Urothelium cell line (cell line): ENCODE data around the gene TSPO.
"Not testable (repeated sequence)": the region's sequence is repeated elsewhere in the genome, so short reads cannot be mapped to it uniquely, and the experiment has no call there.

Source experiments
- DNase-seq: peaks from one replicate; pipeline ENCODE4 v3.0.0; 2011; ENCODE audit warnings: low spot score, mixed read lengths
- FAIRE-seq: peaks from 2 replicates; lab custom pipeline; 2011; peaks lifted over from hg19 to GRCh38; lab: Jason Lieb, UNC

The TSPO gene

DNA sequence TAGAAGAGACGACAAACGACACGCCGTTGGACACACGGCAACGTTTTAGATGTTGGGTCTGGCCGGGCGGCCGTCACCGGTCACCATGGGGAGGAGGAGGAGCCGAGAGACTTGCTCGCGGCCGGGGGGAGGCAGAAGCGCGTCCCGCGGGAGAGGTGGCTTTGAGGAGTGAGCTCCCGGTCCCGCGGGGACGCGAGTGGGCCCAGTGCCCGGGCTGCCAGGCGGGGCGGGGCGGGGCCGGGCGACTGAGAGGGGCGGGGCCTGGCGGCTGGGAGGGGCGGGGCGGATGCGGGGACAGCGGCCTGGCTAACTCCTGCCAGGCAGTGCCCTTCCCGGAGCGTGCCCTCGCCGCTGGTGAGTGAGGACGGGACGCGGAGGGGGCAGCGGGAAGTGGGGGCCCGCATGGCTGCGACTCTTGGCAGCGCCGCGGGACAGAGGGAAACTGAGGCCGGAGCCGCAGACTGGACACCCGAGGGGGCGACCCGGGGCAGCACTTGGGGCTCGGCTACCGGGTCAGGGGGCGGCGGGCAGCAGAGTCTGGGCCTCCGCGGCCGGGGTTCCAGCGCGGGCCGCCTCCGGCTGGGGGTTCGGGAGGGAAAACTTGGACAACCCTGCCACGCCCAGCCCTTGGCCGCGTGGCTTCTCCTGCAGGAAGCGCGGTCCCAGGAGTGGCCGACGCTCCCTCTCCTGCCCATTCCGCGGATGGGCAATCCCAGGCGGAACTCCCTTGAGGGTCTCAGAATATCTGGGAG is at the start of gene TSPO:
Gene TSPO (plus strand): TSS at position 309 of the 752 bp plus-strand sequence. CDS start 7,680 bp downstream, outside the sequence.
- FAIRE-seq: peak; percentile 71
- peak; percentile 91 for DNase-seq

DNA sequence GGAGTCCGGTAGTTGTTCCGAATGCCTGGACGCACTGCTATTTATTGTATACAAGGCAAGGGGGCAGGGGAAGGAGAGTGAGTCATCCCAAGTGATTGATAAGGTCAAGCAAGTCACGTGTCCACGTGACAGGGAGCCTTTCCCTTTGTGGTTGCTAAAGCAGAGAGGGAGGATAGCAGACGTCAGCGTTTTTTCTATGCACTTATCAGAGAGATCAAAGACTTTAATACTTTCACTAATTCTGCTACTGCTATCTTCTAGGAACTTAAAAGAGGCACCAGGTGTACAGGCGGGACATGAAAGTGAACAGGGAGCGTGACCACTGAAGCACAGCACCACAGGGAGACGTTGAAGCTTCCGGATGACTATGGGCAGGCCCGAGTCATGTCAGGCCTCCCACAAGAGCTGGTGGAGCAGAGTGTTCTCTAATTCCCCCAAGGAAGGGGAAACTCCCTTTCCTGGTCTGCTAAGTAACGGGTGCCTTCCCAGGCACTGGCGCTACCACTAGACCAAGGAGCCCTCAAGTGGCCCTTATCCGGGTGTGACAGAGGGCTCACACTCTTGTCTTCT is 47.2 kb upstream of the TSPO start:
- peak; percentile 71 for FAIRE-seq
- not testable (repeated sequence) for DNase-seq

- DNase-seq, FAIRE-seq: not testable (repeated sequence)
These were observed 46.4 kb upstream of the TSPO start for GRCh38 chr22:43104950-43105349.

- no peak for FAIRE-seq
- DNase-seq: no peak
These were observed 45.1 kb upstream of the TSPO start for GRCh38 chr22:43106302-43106701.

- no peak for DNase-seq
- no peak for FAIRE-seq
These were observed 41.8 kb upstream of the TSPO start for GRCh38 chr22:43109511-43109910.

GRCh38 chr22:43109921-43110443 is 41.4 kb upstream of the TSPO start:
- no peak for FAIRE-seq
- no peak for DNase-seq

- FAIRE-seq (no peak), DNase-seq (peak; percentile 71)
These were observed 40.9 kb upstream of the TSPO start, which contains the start of gene BIK for GRCh38 chr22:43110444-43110926. Gene BIK (plus strand): TSS chr22:43110750. CDS start chr22:43124023, 13,273 bp downstream.

DNA sequence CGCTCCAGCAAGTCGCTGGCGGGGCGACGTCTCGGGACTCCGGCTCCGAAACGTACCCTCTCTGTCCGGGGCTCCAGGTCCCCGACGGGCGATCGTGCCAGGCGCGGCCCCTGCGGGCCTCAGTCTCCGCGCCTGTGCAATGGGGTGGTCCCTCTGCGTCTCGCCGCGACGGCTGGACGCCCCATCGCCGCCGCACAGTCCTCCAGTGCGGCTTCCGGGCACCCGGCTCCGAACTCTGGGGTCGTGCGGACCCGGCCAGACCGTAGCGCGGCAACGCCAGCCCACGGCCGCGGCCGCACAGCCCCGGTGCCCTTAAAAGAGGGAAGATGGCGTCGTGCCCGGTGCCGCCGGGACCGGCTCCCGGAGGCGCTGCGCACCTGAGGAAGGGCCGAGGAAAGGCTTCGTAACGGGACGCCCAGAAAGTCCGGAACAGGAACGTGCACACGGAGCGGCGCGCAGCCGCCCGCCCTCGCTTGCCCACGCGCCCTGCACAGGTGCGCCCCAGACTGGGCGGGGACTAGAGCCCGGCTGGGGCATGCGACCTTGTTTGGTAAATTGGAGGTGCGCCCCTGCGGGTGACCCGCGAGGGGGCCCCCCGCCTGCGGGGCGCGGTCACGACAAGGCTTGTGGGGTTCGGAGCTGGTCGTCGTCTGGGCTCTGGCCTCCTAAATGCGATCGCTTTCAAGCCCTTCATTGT is 40.3 kb upstream of the TSPO start:
- DNase-seq: no peak
- FAIRE-seq: no peak

GRCh38 chr22:43113526-43114251 is 37.7 kb upstream of the TSPO start:
- FAIRE-seq (no peak), DNase-seq (no peak)

GRCh38 chr22:43114958-43115357 is 36.4 kb upstream of the TSPO start:
- no peak for DNase-seq
- FAIRE-seq: no peak

DNA sequence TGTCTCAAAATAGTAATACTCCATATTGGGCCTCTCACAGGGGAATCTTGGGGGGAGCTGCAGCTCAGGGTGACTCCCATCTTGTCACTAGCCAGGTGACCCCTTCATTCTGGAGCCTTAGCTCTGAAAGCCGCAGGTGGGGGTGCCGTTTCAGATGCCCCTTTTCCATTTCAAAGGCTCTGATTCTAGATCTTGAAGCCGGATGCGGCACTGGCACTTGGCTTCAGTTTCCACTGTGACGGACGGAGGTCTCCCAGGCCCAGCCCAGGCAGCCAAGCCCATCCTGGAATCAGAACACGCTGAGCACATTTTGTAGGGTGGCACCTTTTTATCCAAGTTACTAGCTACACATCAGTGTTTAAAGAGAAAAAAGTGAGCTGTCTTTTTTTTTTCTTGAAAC is 34.4 kb upstream of the TSPO start:
- DNase-seq (no peak), FAIRE-seq (no peak)

GRCh38 chr22:43118024-43118849 is 33.1 kb upstream of the TSPO start:
- DNase-seq: no peak
- FAIRE-seq: no peak

- FAIRE-seq (no peak), DNase-seq (no peak)
These were observed 32.4 kb upstream of the TSPO start for GRCh38 chr22:43118953-43119458.

GRCh38 chr22:43126501-43127165 is 24.7 kb upstream of the TSPO start:
- DNase-seq (peak; percentile 97), FAIRE-seq (peak; percentile 85)

DNA sequence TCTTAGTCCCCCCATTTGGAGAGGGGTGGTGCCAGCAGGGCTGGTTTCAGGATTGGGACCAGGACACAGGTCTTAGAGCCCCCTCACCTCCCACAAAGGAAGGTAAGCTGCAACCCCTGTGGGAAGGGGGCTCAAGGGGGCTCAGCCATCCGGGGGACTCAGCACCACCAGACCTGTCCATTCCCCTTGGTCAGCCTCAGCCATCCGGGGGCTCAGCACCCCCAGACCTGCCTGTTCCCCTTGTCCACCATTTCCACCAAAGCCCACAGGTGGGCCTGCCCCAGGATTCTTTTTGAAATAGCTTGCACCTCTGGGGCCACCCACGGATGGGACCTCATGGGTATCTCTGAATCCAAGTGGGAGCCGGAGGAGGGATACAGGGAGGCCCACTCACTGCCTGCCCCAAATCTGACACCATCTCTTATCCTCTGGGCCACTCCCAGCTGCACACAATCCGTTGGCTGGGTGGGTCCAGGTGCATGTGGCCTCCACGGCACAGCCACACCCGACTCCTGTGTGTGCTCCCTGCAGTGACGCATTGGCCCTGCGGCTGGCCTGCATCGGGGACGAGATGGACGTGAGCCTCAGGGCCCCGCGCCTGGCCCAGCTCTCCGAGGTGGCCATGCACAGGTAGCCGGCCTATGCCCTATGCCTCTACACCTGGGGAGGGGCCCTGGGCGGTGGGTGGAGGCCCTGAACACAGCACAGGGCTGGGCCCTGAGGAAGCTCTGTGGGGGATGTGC is 24.0 kb upstream of the TSPO start:
- FAIRE-seq (no peak), DNase-seq (peak; percentile 74)

- FAIRE-seq (peak; percentile 44), DNase-seq (no peak)
These were observed 23.2 kb upstream of the TSPO start for GRCh38 chr22:43128116-43128515.

DNA sequence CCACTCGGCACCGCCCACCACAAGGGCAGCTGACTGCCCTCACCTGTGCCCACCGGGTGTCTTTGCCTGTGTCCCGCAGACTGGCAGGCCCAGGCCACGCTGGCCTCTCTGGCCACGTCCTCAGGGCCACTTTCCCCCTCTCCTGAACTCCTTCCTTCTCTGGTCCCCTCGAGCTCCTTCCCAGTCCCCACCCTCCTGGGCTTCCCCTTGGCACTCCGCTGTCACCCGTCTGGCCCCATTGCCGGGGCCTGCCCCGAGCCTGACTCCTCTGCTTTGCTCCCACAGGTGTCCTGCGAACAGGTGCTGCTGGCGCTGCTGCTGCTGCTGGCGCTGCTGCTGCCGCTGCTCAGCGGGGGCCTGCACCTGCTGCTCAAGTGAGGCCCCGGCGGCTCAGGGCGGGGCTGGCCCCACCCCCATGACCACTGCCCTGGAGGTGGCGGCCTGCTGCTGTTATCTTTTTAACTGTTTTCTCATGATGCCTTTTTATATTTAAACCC is 22.4 kb upstream of the TSPO start:
- DNase-seq: no peak
- FAIRE-seq: no peak
